SU-DHL-6 (cell line): ENCODE data around the gene CWC27.

Experiments used
- EZH2phosphoT487 ChIP-seq: fragments of 200-600 bp; sonication (generic), shearing (Covaris generic); conservative IDR thresholded peaks from 2 replicates; pipeline ENCODE4 v1.6.1; 2018; ENCODE audit warnings: mild to moderate bottlenecking, antibody characterized with exemption, low read length, moderate library complexity, mixed read lengths
- TF ChIP-seq, protein P1 (sequence below): fragments of 200-600 bp; sonication (generic); IDR thresholded peaks from one replicate; pipeline ENCODE4 v1.5.1; 2017; ENCODE audit warnings: antibody characterized with exemption, mild to moderate bottlenecking, low read length, moderate library complexity; ENCODE audit not compliant: insufficient read depth, poor library complexity, severe bottlenecking

DNA sequence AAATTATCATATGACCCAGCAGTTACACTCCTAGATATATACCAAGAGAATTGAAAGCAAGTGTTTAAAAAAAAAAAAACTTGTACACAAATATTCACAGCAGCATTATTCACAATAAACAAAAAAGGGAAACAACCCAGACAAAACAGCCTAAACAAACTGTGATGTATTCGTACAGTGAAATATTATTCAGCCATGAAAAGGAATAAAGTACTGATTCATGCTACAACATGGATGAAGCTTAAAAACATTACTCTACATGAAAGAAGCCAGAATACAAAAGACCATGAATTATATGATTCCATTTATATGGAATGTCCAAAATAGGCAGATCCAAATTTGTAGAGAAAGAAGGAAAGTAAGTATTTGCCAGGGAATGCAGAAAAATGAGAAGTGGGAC, 161.1 kb downstream of the CWC27 start:
- TF ChIP-seq, protein P1, sequence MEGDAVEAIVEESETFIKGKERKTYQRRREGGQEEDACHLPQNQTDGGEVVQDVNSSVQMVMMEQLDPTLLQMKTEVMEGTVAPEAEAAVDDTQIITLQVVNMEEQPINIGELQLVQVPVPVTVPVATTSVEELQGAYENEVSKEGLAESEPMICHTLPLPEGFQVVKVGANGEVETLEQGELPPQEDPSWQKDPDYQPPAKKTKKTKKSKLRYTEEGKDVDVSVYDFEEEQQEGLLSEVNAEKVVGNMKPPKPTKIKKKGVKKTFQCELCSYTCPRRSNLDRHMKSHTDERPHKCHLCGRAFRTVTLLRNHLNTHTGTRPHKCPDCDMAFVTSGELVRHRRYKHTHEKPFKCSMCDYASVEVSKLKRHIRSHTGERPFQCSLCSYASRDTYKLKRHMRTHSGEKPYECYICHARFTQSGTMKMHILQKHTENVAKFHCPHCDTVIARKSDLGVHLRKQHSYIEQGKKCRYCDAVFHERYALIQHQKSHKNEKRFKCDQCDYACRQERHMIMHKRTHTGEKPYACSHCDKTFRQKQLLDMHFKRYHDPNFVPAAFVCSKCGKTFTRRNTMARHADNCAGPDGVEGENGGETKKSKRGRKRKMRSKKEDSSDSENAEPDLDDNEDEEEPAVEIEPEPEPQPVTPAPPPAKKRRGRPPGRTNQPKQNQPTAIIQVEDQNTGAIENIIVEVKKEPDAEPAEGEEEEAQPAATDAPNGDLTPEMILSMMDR = no peak
- no peak for TF ChIP-seq EZH2phosphoT487
